Liver (tissue), 9 donors: Measurements from ENCODE around the gene SLC25A12. TPM values are rescaled to one million over a fixed set of nuclear protein-coding genes. Genes with fewer than 3 reads are reported as not detected.

Experiments used
- DNase-seq: peaks from one replicate; pipeline ENCODE4 v3.0.0-alpha.2; 2017; ENCODE audit warnings: low spot score
- H3K27ac ChIP-seq, 2 donors: one replicate each; pipeline ENCODE4 v1.7.0; 2013; ENCODE audit warnings: inconsistent platforms in 2 of 2, low read length in 2 of 2, control low read depth in 1 of 2, low read depth in 1 of 2, mild to moderate bottlenecking in 1 of 2
- H3K27me3 ChIP-seq, 4 donors: one replicate each; pipeline versions ENCODE4 v1.6.1 to v1.7.0; 2013; ENCODE audit warnings: low read length in 3 of 4, inconsistent platforms in 1 of 4, mild to moderate bottlenecking in 1 of 4, moderate library complexity in 1 of 4; ENCODE audit not compliant: control insufficient read depth in 4 of 4, insufficient read depth in 4 of 4
- H3K36me3 ChIP-seq, 4 donors: one replicate each; pipeline versions ENCODE4 v1.6.1 to v1.7.0; 2013; ENCODE audit warnings: low read length in 3 of 4, mild to moderate bottlenecking in 3 of 4, low read depth in 1 of 4, moderate library complexity in 1 of 4; ENCODE audit not compliant: control insufficient read depth in 4 of 4, insufficient read depth in 3 of 4
- H3K4me1 ChIP-seq, 4 donors: one replicate each; pipeline versions ENCODE4 v1.6.1 to v1.7.0; 2013; ENCODE audit warnings: low read length in 3 of 4, mild to moderate bottlenecking in 3 of 4, moderate library complexity in 1 of 4; ENCODE audit not compliant: control insufficient read depth in 4 of 4, insufficient read depth in 4 of 4
- H3K4me3 ChIP-seq, 3 donors: one replicate each; pipeline versions ENCODE4 v1.6.1 to v1.7.0; 2013; ENCODE audit warnings: low read length in 3 of 3, control low read depth in 1 of 3, low read depth in 1 of 3, mild to moderate bottlenecking in 1 of 3
- H3K9ac ChIP-seq, 2 donors: one replicate each; pipeline ENCODE4 v1.7.0; 2013; ENCODE audit warnings: low read length in 2 of 2, mild to moderate bottlenecking in 2 of 2, moderate library complexity in 2 of 2, control low read depth in 1 of 2, low read depth in 1 of 2
- H3K9me3 ChIP-seq, 4 donors: one replicate each; pipeline versions ENCODE4 v1.6.1 to v1.7.0; 2013; ENCODE audit warnings: low read length in 3 of 4; ENCODE audit not compliant: control insufficient read depth in 4 of 4
- CTCF ChIP-seq: fragments of 150-350 bp; IDR thresholded peaks from 2 replicates; pipeline ENCODE4 v1.5.1; 2017; ENCODE audit warnings: improper control_type of control experiment, low read depth, low read length; ENCODE audit not compliant: missing input control
- EGR1 ChIP-seq, 2 donors: IDR thresholded peaks; 2 replicates each; pipeline ENCODE4 v1.6.1; 2016 to 2018; ENCODE audit warnings: antibody characterized with exemption in 2 of 2, low read depth in 2 of 2
- FOXA1 ChIP-seq: IDR thresholded peaks from 2 replicates; pipeline ENCODE4 v1.6.1; 2016; ENCODE audit warnings: antibody characterized with exemption
- FOXA2 ChIP-seq: IDR thresholded peaks from 2 replicates; pipeline ENCODE4 v1.6.1; 2016; ENCODE audit warnings: antibody characterized with exemption
- GABPA ChIP-seq, 2 donors: IDR thresholded peaks in 1 of 2; conservative IDR thresholded peaks in 1 of 2; 2 replicates each; pipeline ENCODE4 v1.6.1; 2016; ENCODE audit warnings: antibody characterized with exemption in 2 of 2, mild to moderate bottlenecking in 1 of 2, moderate library complexity in 1 of 2
- HNF4A ChIP-seq, 2 donors: conservative IDR thresholded peaks; 2 replicates each; pipeline ENCODE4 v1.6.1; 2016; ENCODE audit warnings: antibody characterized with exemption in 2 of 2, mild to moderate bottlenecking in 2 of 2
- HNF4G ChIP-seq: IDR thresholded peaks from 2 replicates; pipeline ENCODE4 v1.6.1; 2016; ENCODE audit warnings: antibody characterized with exemption
- JUND ChIP-seq, 2 donors: IDR thresholded peaks; 2 replicates each; pipeline ENCODE4 v1.6.1; 2016; ENCODE audit warnings: antibody characterized with exemption in 2 of 2
- MAX ChIP-seq: IDR thresholded peaks from 2 replicates; pipeline ENCODE4 v1.6.1; 2016; ENCODE audit warnings: antibody characterized with exemption
- NR2F2 ChIP-seq: IDR thresholded peaks from 2 replicates; pipeline ENCODE4 v1.6.1; 2016; ENCODE audit warnings: antibody characterized with exemption
- RAD21 ChIP-seq, 2 donors: IDR thresholded peaks; 2 replicates each; pipeline ENCODE4 v1.6.1; 2016; ENCODE audit warnings: antibody characterized with exemption in 2 of 2, mild to moderate bottlenecking in 2 of 2
- REST ChIP-seq: IDR thresholded peaks from 2 replicates; pipeline ENCODE4 v1.6.1; 2016; ENCODE audit warnings: antibody characterized with exemption, mild to moderate bottlenecking
- RXRA ChIP-seq, 2 donors: IDR thresholded peaks; 2 replicates each; pipeline ENCODE4 v1.6.1; 2017 to 2018; ENCODE audit warnings: antibody characterized with exemption in 2 of 2, mild to moderate bottlenecking in 1 of 2
- SP1 ChIP-seq: IDR thresholded peaks from 2 replicates; pipeline ENCODE4 v1.6.1; 2018; ENCODE audit warnings: antibody characterized with exemption, mild to moderate bottlenecking
- TAF1 ChIP-seq: conservative IDR thresholded peaks from 2 replicates; pipeline ENCODE4 v1.6.1; 2016; ENCODE audit warnings: antibody characterized with exemption, mild to moderate bottlenecking
- YY1 ChIP-seq: IDR thresholded peaks from 2 replicates; pipeline ENCODE4 v1.6.1; 2016; ENCODE audit warnings: antibody characterized with exemption, mild to moderate bottlenecking
- WGBS: extraction: QIAGEN DNeasy Blood & Tissue Kit; methylation state at CpG from one replicate; pipeline ENCODE4 v1.1.7; 2013; 5-methylcytosine and 5-hydroxymethylcytosine counted together
- polyA plus RNA-seq, 2 donors: library from polyadenylated mRNA; stranded (reverse) in 1 of 2; unstranded in 1 of 2; fragments of 200-250 nt in 1 of 2; fragments of >200 nt in 1 of 2; fragmentation: Nextera tagmentation in 1 of 2; extraction: Ambion mirVana in 1 of 2; gene quantifications; one replicate each; pipeline versions ENCODE4 v1.2.1 to v1.2.3, GENCODE V29; 2013 to 2015
- total RNA-seq, 2 donors: library from RNA; depleted of rRNA; stranded (reverse); fragments of >200 nt; gene quantifications; one replicate each; pipeline ENCODE4 v1.2.3, GENCODE V29; 2014
- TF ChIP-seq, protein P1 (sequence below): IDR thresholded peaks from 2 replicates; pipeline ENCODE4 v1.6.1; 2016; ENCODE audit warnings: antibody characterized with exemption
- TF ChIP-seq, protein P2 (sequence below): IDR thresholded peaks from 2 replicates; pipeline ENCODE4 v1.6.1; 2016; ENCODE audit warnings: antibody characterized with exemption
- donor health status: healthy.
- donor health status: healthy.
- donor health status: healthy.
- donor health status: healthy.
- donor health status: healthy.

The SLC25A12 gene
- total and polyA plus RNA-seq, 4 donors = 0.46 to 4.4 (median 2.1) TPM

DNA sequence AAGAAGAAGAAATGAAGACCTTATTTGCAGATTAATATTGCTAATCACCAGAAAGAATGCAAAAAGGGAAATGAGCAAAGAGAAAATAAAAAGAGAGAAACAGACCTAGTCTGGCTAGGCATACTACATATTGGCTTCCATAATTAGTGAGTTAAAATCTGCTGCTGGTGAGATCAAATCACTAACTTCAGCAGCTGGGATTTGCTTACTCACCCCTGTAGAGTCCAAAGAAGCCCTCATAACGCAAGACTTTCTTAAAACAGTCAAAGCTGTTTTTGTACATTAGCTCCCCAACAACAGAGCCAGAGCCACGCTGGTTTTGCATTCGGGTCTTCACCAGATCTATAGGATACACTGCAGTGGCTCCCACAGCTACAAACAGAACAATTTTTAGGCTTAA is 80.9 kb downstream of the SLC25A12 start:
- no peak for DNase-seq
- no peak overlapping the region for H3K9ac ChIP-seq
- TF ChIP-seq RXRA (IDR thresholded peaks at IDR 0.05) (no peak), FOXA1 (no peak), TAF1 (no peak), REST (no peak), YY1 (no peak), RAD21 (IDR thresholded peaks at IDR 0.05) (no peak), CTCF (no peak), HNF4G (no peak), EGR1 (IDR thresholded peaks at IDR 0.05; ENCODE audit: low read depth in 2 of 2) (no peak), HNF4A (conservative IDR thresholded peaks at IDR 0.05) (no peak), NR2F2 (no peak), MAX (no peak), FOXA2 (no peak), JUND (IDR thresholded peaks at IDR 0.05) (no peak), SP1 (no peak), GABPA (IDR thresholded peaks at IDR 0.05 in 1 of 2, conservative IDR thresholded peaks at IDR 0.05 in 1 of 2) (no peak)
- TF ChIP-seq, protein P1, sequence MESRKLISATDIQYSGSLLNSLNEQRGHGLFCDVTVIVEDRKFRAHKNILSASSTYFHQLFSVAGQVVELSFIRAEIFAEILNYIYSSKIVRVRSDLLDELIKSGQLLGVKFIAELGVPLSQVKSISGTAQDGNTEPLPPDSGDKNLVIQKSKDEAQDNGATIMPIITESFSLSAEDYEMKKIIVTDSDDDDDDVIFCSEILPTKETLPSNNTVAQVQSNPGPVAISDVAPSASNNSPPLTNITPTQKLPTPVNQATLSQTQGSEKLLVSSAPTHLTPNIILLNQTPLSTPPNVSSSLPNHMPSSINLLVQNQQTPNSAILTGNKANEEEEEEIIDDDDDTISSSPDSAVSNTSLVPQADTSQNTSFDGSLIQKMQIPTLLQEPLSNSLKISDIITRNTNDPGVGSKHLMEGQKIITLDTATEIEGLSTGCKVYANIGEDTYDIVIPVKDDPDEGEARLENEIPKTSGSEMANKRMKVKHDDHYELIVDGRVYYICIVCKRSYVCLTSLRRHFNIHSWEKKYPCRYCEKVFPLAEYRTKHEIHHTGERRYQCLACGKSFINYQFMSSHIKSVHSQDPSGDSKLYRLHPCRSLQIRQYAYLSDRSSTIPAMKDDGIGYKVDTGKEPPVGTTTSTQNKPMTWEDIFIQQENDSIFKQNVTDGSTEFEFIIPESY = no peak
- TF ChIP-seq, protein P2, sequence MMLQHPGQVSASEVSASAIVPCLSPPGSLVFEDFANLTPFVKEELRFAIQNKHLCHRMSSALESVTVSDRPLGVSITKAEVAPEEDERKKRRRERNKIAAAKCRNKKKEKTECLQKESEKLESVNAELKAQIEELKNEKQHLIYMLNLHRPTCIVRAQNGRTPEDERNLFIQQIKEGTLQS = no peak
- no peaks in the 10 kb centered on the region for H3K36me3 ChIP-seq
- H3K27me3 ChIP-seq = no peaks in the 10 kb centered on the region
- no peak overlapping the region for H3K4me3 ChIP-seq
- H3K27ac ChIP-seq = no peak overlapping the region
- H3K4me1 ChIP-seq = peaks cover 0 to 12% (median 0%) of the 10 kb centered on the region in 4 donors
- 96% methylated on average over 3 of the region's 3 CpGs for WGBS
- H3K9me3 ChIP-seq = no peaks in the 10 kb centered on the region
